ENCODE data around the gene LMO1.

- TF ChIP-seq ZNF8 (CRISPR knock-in tag; IDR thresholded peaks at IDR 0.05) (no peak), ARNTL (CRISPR knock-in tag; IDR thresholded peaks at IDR 0.05; ENCODE audit: borderline replicate concordance, low read depth) (no peak), PPARA (CRISPR knock-in tag; IDR thresholded peaks at IDR 0.05; ENCODE audit: borderline replicate concordance) (no peak), ESRRG (CRISPR knock-in tag; IDR thresholded peaks at IDR 0.05) (no peak), SNAI2 (CRISPR knock-in tag; IDR thresholded peaks at IDR 0.05) (no peak), CREB5 (CRISPR knock-in tag; IDR thresholded peaks at IDR 0.05; ENCODE audit: low read depth) (no peak), ZNF70 (CRISPR knock-in tag; IDR thresholded peaks at IDR 0.05) (no peak), PATZ1 (CRISPR knock-in tag; IDR thresholded peaks at IDR 0.05; ENCODE audit: borderline replicate concordance) (no peak), RARB (CRISPR knock-in tag; IDR thresholded peaks at IDR 0.05) (no peak), ZNF565 (CRISPR knock-in tag; conservative IDR thresholded peaks at IDR 0.05; ENCODE audit: low read depth) (no peak), CSDC2 (CRISPR knock-in tag; IDR thresholded peaks at IDR 0.05) (no peak), ZFP3 (CRISPR knock-in tag; IDR thresholded peaks at IDR 0.05) (no peak)
These were observed 64.0 kb downstream of the LMO1 start for GRCh38 chr11:8199676-8200075.

Data from SK-N-SH treated with all-trans-retinoic acid at 6 μM for 48 hours (cell line).